ENCODE measurements around the gene PAM16. TPM values are rescaled to one million over a fixed set of nuclear protein-coding genes. Genes with fewer than 3 reads are reported as not detected.
A peak's percentile ranks its signal among the peaks of the same experiment; 100 is the strongest.

PAM16 gene
- total and polyA plus RNA-seq, 4 donors = 23.0 to 183 (median 58.7) TPM

GRCh38 chr16:4360538-4361021 lies 9.5 kb upstream of the PAM16 start:
- ATAC-seq (ENCODE audit: insufficient read depth, low FRiP score) (no peak), DNase-seq (peak in 1 of 3 donors; percentile 35)
- H3K4me1 ChIP-seq (ENCODE audit: control insufficient read depth in 5 of 5, insufficient read depth in 5 of 5, low read length in 5 of 5) = no peaks in the 10 kb centered on the region
- no peaks in the 10 kb centered on the region for H3K27me3 ChIP-seq (ENCODE audit: control insufficient read depth in 3 of 3, insufficient read depth in 3 of 3, low read length in 2 of 3)
- TF ChIP-seq CTCF (IDR thresholded peaks at IDR 0.05; ENCODE audit: control extremely low read depth, extremely low read depth) = no peak
- H3K4me3 ChIP-seq = no peak overlapping the region
- H3K9ac ChIP-seq (ENCODE audit: insufficient read depth in 1 of 2, low read length in 2 of 2) = no peak overlapping the region
- H3K9me3 ChIP-seq (ENCODE audit: control insufficient read depth in 4 of 4, insufficient read depth in 3 of 4, low read length in 3 of 4) = no peaks in the 10 kb centered on the region
- peaks cover 0 to 57% (median 1%) of the 10 kb centered on the region in 4 donors for H3K36me3 ChIP-seq (ENCODE audit: control insufficient read depth in 4 of 4, insufficient read depth in 4 of 4, low read length in 4 of 4)
- 85 to 86% methylated on average over 10 to 11 of the region's 11 CpGs for WGBS, 2 donors
- no peak overlapping the region for H3K27ac ChIP-seq (ENCODE audit: low read depth in 1 of 2, low read length in 1 of 2)

GRCh38 chr16:4359914-4360313 lies 8.8 kb upstream of the PAM16 start:
- Histone ChIP-seq H3K9ac (ENCODE audit: insufficient read depth in 1 of 2, low read length in 2 of 2) (no peak overlapping the region), H3K27me3 (ENCODE audit: control insufficient read depth in 3 of 3, insufficient read depth in 3 of 3, low read length in 2 of 3) (no peaks in the 10 kb centered on the region), H3K27ac (ENCODE audit: low read depth in 1 of 2, low read length in 1 of 2) (no peak overlapping the region), H3K36me3 (ENCODE audit: control insufficient read depth in 4 of 4, insufficient read depth in 4 of 4, low read length in 4 of 4) (peaks cover 0 to 55% (median 1%) of the 10 kb centered on the region in 4 donors), H3K9me3 (ENCODE audit: control insufficient read depth in 4 of 4, insufficient read depth in 3 of 4, low read length in 3 of 4) (no peaks in the 10 kb centered on the region), H3K4me3 (no peak overlapping the region), H3K4me1 (ENCODE audit: control insufficient read depth in 5 of 5, insufficient read depth in 5 of 5, low read length in 5 of 5) (no peaks in the 10 kb centered on the region)
- 92 to 96% methylated on average over 3 of the region's 3 CpGs for WGBS, 2 donors
- no peak for ATAC-seq (ENCODE audit: insufficient read depth, low FRiP score)
- TF ChIP-seq CTCF (IDR thresholded peaks at IDR 0.05; ENCODE audit: control extremely low read depth, extremely low read depth) = no peak
- no peak for DNase-seq

GRCh38 chr16:4358831-4359561 lies 7.9 kb upstream of the PAM16 start:
- no peak overlapping the region for H3K9ac ChIP-seq (ENCODE audit: insufficient read depth in 1 of 2, low read length in 2 of 2)
- peak overlapping the region in 1 of 2 donors; percentile 7 for H3K27ac ChIP-seq (ENCODE audit: low read depth in 1 of 2, low read length in 1 of 2)
- H3K9me3 ChIP-seq (ENCODE audit: control insufficient read depth in 4 of 4, insufficient read depth in 3 of 4, low read length in 3 of 4) = no peaks in the 10 kb centered on the region
- peak; percentile 59 for TF ChIP-seq CTCF (IDR thresholded peaks at IDR 0.05; ENCODE audit: control extremely low read depth, extremely low read depth)
- 48 to 67% methylated on average over 19 of the region's 19 CpGs for WGBS, 2 donors
- ATAC-seq (ENCODE audit: insufficient read depth, low FRiP score) (peak; percentile 54), DNase-seq (peak in 2 of 3 donors; percentile 40 to 64)
- peaks cover 0 to 49% (median 1%) of the 10 kb centered on the region in 4 donors for H3K36me3 ChIP-seq (ENCODE audit: control insufficient read depth in 4 of 4, insufficient read depth in 4 of 4, low read length in 4 of 4)
- H3K4me1 ChIP-seq (ENCODE audit: control insufficient read depth in 5 of 5, insufficient read depth in 5 of 5, low read length in 5 of 5) = no peaks in the 10 kb centered on the region
- no peak overlapping the region for H3K4me3 ChIP-seq
- no peaks in the 10 kb centered on the region for H3K27me3 ChIP-seq (ENCODE audit: control insufficient read depth in 3 of 3, insufficient read depth in 3 of 3, low read length in 2 of 3)

All from lung (tissue), 12 donors.